Measurements from ENCODE around the gene TBC1D19. TPM values are rescaled to one million over a fixed set of nuclear protein-coding genes. Genes with fewer than 3 reads are reported as not detected.

The TBC1D19 gene
- total and polyA plus RNA-seq, 9 of the 15 experiments (the other 6 are each of a cell fraction or from before 2014, with no cell fraction given) = 0.73 to 5.6 (median 3.7) TPM

- TF ChIP-seq MYBL2 (IDR thresholded peaks at IDR 0.05; ENCODE audit: low read depth) (peak; percentile 41; the same call in 1 of the 2 replicates), MYBL2 (CRISPR knock-in tag; IDR thresholded peaks at IDR 0.05; ENCODE audit: borderline replicate concordance) (no peak), ZNF76 (CRISPR knock-in tag; IDR thresholded peaks at IDR 0.05; ENCODE audit: borderline replicate concordance) (no peak), HSF4 (CRISPR knock-in tag; IDR thresholded peaks at IDR 0.05; ENCODE audit: borderline replicate concordance) (no peak), CREB3L1 (IDR thresholded peaks at IDR 0.05; ENCODE audit: borderline replicate concordance, low read depth) (0 out of 2 replicates have a peak, but pooled peaks have one; percentile 29), PPARD (CRISPR knock-in tag; IDR thresholded peaks at IDR 0.05) (no peak), THAP12 (CRISPR knock-in tag; IDR thresholded peaks at IDR 0.05) (no peak), JUN (IDR thresholded peaks at IDR 0.05; ENCODE audit: borderline replicate concordance, low read depth, low read length) (no peak), JUN (CRISPR knock-in tag; IDR thresholded peaks at IDR 0.05; ENCODE audit: borderline replicate concordance) (no peak), CREB5 (CRISPR knock-in tag; IDR thresholded peaks at IDR 0.05) (no peak), CAMTA2 (CRISPR knock-in tag; conservative IDR thresholded peaks at IDR 0.05) (no peak), ZNF586 (CRISPR knock-in tag; conservative IDR thresholded peaks at IDR 0.05) (no peak), BDP1 (IDR thresholded peaks at IDR 0.05; ENCODE audit: insufficient read depth, insufficient read length) (no peak), SMAD4 (CRISPR knock-in tag; conservative IDR thresholded peaks at IDR 0.05) (peak; percentile 79), BCOR (IDR thresholded peaks at IDR 0.05) (no peak), CBX2 (IDR thresholded peaks at IDR 0.05; ENCODE audit: insufficient read depth, low read length, poor library complexity, severe bottlenecking) (no peak), HINFP (tag; conservative IDR thresholded peaks at IDR 0.05; ENCODE audit: low read depth) (no peak), MAFK (IDR thresholded peaks at IDR 0.05; ENCODE audit: low read length) (0 out of 2 replicates have a peak, but pooled peaks have one; percentile 17), CTCFL (IDR thresholded peaks at IDR 0.05; ENCODE audit: borderline replicate concordance, insufficient read depth, low read depth, low read length, poor library complexity, severe bottlenecking) (no peak)
Observed at GRCh38 chr4:26782168-26782829, 198.4 kb downstream of the TBC1D19 start (continued).
